Stimulated activated naive CD8-positive, alpha-beta T cell treated with anti-CD3 and anti-CD28 coated beads, Interleukin-15, amount 100 ng/mL, for 72 hours (primary cell): Measurements from ENCODE around the gene DENND2D.
A peak's percentile ranks its signal among the peaks of the same experiment; 100 is the strongest.

Experiments used
- ATAC-seq: fragments of 150-1000 bp; cut with Tn5 transposase; 2 replicates; pipeline ENCODE4 v1.10.0; 2021; ENCODE audit warnings: mild to moderate bottlenecking, moderate library complexity
- DNase-seq, 2 donors: peaks; one replicate each; pipeline ENCODE4 v3.0.0; 2021 to 2022
- H3K27ac Mint-ChIP-seq, 2 donors: one replicate each; pipeline ENCODE4 v1.8.0; 2022; ENCODE audit warnings: mild to moderate bottlenecking in 2 of 2, mixed read lengths in 2 of 2, moderate library complexity in 2 of 2
- H3K27me3 Mint-ChIP-seq: one replicate; pipeline ENCODE4 v1.8.0; 2022; ENCODE audit warnings: mixed read lengths
- H3K4me1 Mint-ChIP-seq: one replicate; pipeline ENCODE4 v1.8.0; 2022; ENCODE audit warnings: mild to moderate bottlenecking, mixed read lengths
- H3K4me3 Mint-ChIP-seq, 2 donors: one replicate each; pipeline ENCODE4 v1.8.0; 2022; ENCODE audit warnings: mild to moderate bottlenecking in 2 of 2, mixed read lengths in 2 of 2, moderate library complexity in 1 of 2
- H3K9me3 Mint-ChIP-seq, 2 donors: one replicate each; pipeline ENCODE4 v1.8.0; 2022; ENCODE audit warnings: mixed read lengths in 2 of 2

DENND2D gene

DNA sequence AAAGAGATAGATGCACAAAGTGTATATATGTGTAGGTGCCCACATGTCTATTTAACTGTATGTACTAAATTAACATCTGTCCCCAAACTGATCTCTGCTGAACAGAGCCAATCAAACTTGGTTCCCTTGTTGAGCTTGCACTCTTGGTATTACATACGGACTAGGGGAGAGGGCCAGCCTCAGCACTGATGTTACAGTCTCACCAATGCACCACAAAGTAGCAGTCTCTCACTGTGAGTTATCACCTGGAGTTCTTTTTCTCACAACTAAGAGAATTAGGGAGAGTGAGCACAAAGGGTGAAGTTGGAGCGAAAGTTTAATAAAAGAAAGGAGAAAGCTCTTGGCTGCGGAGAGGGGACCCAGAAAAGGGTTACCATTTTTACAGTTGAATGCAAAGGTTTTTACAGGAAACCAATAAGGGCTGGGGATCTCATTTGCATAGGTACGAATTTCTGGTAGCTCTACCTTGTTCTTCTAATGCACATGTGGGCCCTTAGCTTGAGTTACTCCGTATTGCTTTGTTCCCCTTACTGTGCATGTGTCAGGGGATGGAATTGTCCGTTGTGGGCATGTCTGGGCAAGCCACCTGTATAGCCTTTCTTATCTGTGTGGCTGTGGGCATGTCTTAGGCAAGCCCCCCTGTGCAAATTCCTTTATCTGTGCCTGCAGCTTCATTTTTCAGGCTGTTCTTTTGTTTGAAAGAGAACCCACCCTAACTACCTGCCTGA is 13.8 kb upstream of the DENND2D start:
- DNase-seq (peak in 1 of 2 donors; percentile 62), ATAC-seq (peak; percentile 11)
- H3K9me3 Mint-ChIP-seq: peaks cover 7 to 8% of the 10 kb centered on the region in 2 donors
- H3K4me3 Mint-ChIP-seq: peak overlapping the region; percentile 59 to 81
- H3K4me1 Mint-ChIP-seq: peaks cover 90% of the 10 kb centered on the region
- H3K27me3 Mint-ChIP-seq: no peaks in the 10 kb centered on the region
- H3K27ac Mint-ChIP-seq: peak overlapping the region; percentile 92 to 99

DNA sequence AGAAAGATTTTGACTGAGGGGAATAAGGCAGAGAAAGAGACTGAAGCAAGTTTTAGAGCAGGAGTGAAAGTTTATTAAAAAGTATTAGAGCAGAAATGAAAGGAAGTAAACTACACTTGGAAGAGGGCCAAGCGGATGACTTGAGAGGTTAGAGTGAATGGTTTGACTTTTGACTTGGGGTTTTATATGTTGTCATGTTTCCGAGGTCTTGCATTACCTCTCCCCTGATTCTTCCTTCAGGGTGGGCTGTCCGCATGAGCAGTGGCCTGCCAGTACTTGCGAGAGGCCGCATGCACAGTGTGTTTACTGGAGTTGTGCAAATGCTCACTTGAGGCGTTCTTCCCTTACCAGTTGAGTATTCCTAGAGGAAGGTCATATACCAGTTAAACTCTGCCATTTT is 13.0 kb upstream of the DENND2D start:
- DNase-seq: peak in 1 of 2 donors; percentile 37
- ATAC-seq: no peak
- H3K9me3 Mint-ChIP-seq: peaks cover 7 to 8% of the 10 kb centered on the region in 2 donors
- H3K27me3 Mint-ChIP-seq: no peaks in the 10 kb centered on the region
- H3K4me1 Mint-ChIP-seq: peaks cover 90% of the 10 kb centered on the region
- peak overlapping the region; percentile 59 to 81 for H3K4me3 Mint-ChIP-seq
- peak overlapping the region; percentile 92 to 99 for H3K27ac Mint-ChIP-seq

DNA sequence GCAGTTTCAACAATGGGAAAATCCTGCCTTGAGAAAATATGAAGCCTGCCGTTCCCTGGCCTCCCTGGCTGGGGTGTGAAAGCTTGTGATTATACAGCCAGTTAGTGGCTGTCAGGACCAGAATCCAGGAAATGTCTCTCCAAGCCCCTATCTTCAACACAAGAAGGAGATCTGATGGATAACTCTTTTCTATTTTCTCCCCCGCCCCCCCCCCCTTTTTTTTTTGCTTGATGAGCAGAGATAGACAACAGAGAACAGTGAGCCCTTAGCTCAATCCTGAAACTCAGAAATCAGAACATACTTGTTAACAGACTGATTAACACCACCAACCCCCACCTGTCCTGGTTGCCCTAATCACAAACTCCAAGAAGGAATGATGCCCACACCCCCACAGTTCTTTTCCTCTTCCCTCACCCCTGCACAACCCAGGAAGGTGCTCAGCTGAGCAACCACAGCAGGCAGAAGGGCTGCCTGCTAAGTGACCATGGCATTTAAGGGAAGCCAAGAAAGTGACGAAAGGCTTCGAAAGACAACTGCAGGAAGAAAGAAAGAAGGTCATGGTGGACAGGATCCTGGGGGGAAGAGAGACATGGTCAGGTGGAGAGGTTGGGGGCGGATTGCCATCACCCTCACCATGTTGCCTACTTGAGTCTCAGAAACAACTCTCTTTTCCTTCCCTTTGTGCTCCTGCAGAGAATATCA is 12.3 kb upstream of the DENND2D start:
- Mint-ChIP-seq H3K9me3 (peaks cover 1 to 2% of the 10 kb centered on the region in 2 donors), H3K27ac (peak overlapping the region; percentile 92 to 99), H3K4me1 (peaks cover 90% of the 10 kb centered on the region), H3K27me3 (no peaks in the 10 kb centered on the region), H3K4me3 (peak overlapping the region; percentile 59 to 81)
- ATAC-seq: no peak
- no peak for DNase-seq

DNA sequence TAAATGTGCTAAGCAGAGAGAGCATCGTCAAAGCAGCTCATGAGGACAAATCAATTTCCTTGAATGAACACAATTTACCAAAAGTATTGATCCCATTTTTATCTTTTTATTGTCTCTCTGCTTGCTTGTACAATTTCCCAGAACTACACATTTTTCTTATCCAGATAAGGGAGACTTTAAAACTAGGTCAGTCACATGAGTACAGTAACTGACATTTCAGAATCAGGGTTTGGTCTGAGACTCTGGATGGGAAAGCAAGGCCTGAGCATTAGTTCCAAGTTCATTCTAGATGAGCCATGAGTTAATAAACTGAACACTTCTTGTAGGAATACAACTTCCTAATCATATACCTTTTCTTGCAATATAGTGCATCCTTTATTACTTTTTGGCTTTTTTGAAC is 11.5 kb upstream of the DENND2D start:
- DNase-seq (no peak), ATAC-seq (no peak)
- H3K4me3 Mint-ChIP-seq: no peak overlapping the region
- no peak overlapping the region for H3K27ac Mint-ChIP-seq
- peaks cover 89% of the 10 kb centered on the region for H3K4me1 Mint-ChIP-seq
- no peaks in the 10 kb centered on the region for H3K9me3 Mint-ChIP-seq
- no peaks in the 10 kb centered on the region for H3K27me3 Mint-ChIP-seq

DNA sequence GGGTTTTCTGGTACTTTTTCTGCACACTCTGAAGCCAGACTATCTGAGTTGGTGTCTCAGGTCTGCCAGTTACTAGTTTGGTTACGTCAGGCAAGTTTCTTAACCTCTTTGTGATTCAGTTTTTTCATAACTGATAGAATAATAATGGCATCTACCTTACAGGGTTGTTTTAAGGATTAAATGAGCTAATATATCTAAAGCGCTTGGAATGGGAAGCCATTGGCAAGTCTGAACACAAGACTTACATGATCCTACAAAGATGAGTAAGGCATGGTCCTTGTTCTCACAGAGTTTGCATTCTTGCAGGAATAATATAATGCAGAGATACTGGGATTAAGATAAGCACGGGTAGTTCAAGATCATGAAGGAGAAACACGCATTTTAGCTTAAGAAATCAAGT is 9.2 kb upstream of the DENND2D start:
- peaks cover 91% of the 10 kb centered on the region for H3K4me1 Mint-ChIP-seq
- no peaks in the 10 kb centered on the region for H3K9me3 Mint-ChIP-seq
- no peaks in the 10 kb centered on the region for H3K27me3 Mint-ChIP-seq
- H3K27ac Mint-ChIP-seq: no peak overlapping the region
- ATAC-seq (no peak), DNase-seq (no peak)
- no peak overlapping the region for H3K4me3 Mint-ChIP-seq

DNA sequence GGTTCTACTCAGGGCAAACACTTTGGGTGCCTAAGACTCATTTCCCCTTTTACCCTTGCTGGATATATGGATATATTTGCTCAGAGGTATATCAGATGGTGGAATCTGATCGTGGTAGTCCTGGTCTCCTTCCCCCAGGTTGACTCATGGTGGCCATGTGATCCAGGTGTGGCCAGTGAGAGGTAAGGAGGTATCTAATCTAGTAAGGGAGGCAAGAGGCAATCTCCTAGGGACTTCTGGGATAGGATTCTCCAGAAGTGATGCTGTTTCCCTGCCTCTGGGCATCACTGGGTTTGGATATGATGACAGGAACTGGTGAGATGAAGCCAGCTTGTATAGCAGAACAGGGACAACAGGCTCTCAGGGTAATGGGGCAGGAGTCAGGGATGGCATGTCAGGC is 8.5 kb upstream of the DENND2D start:
- H3K4me1 Mint-ChIP-seq: peaks cover 84% of the 10 kb centered on the region
- H3K9me3 Mint-ChIP-seq: no peaks in the 10 kb centered on the region
- no peaks in the 10 kb centered on the region for H3K27me3 Mint-ChIP-seq
- H3K27ac Mint-ChIP-seq: no peak overlapping the region
- ATAC-seq (no peak), DNase-seq (no peak)
- no peak overlapping the region for H3K4me3 Mint-ChIP-seq

DNA sequence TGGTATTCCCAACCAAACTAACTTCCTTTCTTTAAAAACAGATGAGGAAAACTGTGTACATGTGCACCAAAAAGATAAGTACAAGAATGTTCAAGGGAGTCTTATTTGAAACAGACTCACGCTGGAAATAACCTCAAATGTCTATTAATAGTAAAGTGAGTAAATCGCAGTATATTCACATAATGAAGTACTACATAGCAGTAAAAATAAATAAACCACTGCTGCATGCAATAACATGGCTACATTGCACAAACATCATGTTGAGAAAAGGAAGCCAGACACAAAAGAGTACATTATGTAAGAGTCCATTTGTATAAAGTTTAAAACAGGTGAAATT is 5.2 kb upstream of the DENND2D start:
- no peak overlapping the region for H3K27ac Mint-ChIP-seq
- no peaks in the 10 kb centered on the region for H3K9me3 Mint-ChIP-seq
- H3K27me3 Mint-ChIP-seq: no peaks in the 10 kb centered on the region
- H3K4me1 Mint-ChIP-seq: peaks cover 85% of the 10 kb centered on the region
- peak overlapping the region in 1 of 2 donors; percentile 37 for H3K4me3 Mint-ChIP-seq
- DNase-seq (no peak), ATAC-seq (no peak)

DNA sequence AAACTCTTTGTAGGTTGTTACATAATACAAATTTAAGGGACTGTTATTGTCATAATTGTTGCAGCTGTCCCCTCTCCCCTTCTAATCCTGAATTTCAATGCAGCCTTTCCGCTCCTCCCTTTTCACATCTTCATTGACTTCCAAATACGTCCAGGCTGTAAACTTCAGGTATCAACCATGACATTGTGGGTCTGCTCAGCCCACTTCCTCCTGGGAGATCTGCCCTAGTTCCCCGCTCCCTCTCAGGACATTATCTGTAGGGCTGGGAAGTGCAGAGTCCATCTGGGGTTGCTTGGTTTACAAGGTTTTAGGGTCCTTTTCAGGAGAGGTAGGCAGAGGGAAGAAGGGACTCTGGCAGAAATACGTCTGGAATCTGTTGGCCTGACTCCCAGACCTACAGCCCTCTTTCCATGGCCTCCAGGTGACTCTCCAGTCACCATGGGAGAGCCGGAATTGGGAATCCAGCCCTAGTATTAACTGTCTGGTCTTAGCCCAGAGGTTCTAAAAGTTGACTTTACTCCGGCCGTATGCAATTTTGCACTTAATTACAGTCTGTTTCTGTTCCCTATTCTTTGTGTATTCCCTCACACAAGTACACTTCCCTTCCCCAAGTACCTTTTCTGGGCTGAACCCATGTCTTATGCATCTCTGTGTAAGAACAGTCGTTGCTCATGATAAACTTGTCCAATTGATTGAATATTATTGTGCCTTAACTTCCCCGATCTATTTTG is 4.7 kb upstream of the DENND2D start:
- no peak for DNase-seq
- Mint-ChIP-seq H3K4me1 (peaks cover 85% of the 10 kb centered on the region), H3K27ac (peak overlapping the region; percentile 31 to 54), H3K4me3 (peak overlapping the region; percentile 87 to 98), H3K9me3 (no peaks in the 10 kb centered on the region), H3K27me3 (no peaks in the 10 kb centered on the region)
- no peak for ATAC-seq

DNA sequence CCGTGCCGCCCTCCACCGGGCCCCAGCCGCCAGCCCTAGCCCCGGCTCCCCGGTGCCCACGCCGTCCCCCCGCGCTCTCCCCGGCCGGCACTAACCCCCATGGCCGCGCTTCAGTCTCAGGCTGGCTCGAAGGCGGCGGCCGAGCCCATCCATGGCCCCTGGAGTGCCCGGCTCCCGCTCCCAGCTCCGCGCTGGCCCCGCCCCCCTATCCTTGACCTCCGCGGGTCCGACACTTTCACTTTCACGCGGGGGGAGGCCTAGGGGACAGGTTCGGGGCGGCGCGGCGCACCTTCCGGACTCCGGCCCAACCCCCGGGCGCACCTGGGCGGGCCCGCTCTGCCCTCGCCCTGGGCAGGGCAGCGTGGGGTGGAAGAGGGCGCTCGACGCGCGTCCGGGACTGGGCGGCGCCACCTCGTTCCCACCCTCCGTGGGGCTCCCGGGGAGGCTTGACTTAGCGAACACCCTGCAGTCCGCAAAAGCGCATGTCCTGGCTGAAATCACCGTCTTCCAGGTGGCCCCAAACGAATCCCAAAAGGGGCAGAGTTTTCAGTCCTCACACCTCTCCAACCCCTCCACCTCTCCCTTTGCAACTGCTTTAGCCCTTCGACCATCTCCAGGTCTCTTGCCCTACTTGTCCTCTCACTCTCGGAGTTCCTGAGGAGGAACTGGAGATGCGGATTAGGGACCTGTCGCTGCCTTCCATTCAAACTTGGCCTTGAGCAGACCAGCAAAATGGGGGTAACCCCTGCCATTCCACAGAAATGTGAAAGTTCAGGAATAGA is 3.9 kb upstream of the DENND2D start:
- H3K9me3 Mint-ChIP-seq: no peaks in the 10 kb centered on the region
- H3K4me3 Mint-ChIP-seq: peak overlapping the region; percentile 87 to 98
- peaks cover 78% of the 10 kb centered on the region for H3K4me1 Mint-ChIP-seq
- peak; percentile 74 to 78 for DNase-seq
- peak; percentile 76 for ATAC-seq
- no peaks in the 10 kb centered on the region for H3K27me3 Mint-ChIP-seq
- peak overlapping the region; percentile 89 to 94 for H3K27ac Mint-ChIP-seq

DNA sequence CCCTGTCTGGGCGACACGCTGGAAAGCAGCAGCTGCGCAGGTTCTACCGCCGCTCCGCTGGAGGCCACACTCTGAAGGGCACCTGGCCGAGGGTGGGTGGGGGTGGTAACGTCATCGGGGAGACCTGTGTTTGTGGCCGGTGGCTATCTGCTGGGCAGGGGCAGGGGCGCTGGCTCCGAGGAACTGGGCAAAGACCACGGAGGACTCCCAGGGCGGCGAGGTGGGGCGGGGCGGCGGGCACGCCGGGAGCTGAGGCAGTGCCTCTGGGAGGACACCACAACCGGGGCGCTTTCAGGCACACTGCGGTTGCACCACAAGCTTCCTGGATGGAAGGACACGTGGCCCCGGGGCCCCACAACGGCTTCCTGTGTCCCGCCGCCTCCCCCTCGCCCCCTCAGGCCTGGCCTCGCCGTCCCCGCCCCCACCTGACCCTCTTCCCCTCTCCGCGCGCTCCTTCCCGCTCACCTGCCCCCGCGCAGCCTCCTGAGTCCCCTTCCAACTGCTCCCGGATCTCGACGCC is 3.3 kb upstream of the DENND2D start:
- Mint-ChIP-seq H3K27me3 (no peaks in the 10 kb centered on the region), H3K4me1 (peaks cover 71% of the 10 kb centered on the region), H3K9me3 (no peaks in the 10 kb centered on the region), H3K4me3 (peak overlapping the region; percentile 87 to 98), H3K27ac (peak overlapping the region; percentile 89 to 94)
- ATAC-seq (peak; percentile 60), DNase-seq (peak; percentile 72 to 91)

DNA sequence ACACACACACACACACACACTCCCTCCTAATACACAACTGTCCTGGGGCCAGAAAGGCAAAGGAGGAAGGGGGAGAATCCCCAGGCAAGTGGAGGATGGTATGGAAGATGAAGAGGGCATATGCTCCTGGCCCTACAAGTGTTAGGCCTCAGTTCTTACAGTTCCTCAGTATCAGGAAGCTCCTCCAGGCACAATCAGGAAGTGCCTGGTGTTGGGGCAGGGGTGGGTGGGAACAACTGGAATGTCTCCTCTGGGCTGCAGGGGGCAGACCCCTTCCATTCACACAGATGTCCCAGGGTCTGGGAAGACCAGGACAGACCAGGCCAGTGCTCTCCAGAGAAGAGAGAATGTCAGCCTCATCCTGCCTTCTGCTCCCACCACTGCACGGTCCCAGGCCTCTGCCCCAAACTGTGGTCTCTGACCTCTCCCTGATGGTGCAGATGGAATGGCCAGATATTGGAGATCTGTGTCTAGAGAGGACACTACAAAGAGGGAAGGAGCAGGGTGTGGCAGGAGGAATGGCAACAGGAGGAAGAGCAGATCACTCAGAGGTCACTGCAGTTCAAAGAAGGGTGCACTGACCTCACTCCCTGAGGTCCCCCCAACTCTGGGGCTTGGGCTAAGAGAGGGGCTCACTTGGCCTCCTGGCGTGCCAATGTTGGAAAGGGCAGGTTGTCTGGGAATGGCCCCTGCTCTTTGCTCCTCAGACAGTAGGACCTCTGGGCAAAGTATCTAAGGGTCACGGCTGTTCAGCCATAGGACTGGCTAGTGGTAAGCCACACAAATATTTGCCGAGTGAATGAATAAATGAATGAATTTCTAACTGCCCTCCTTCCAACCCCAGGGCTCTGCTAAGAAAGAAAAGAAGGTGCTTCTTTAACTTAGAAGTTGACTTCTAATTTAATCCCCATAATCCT is 2.5 kb upstream of the DENND2D start:
- no peaks in the 10 kb centered on the region for H3K27me3 Mint-ChIP-seq
- peak overlapping the region; percentile 89 to 94 for H3K27ac Mint-ChIP-seq
- H3K4me3 Mint-ChIP-seq: peak overlapping the region; percentile 87 to 98
- peaks cover 63% of the 10 kb centered on the region for H3K4me1 Mint-ChIP-seq
- ATAC-seq (no peak), DNase-seq (peak in 1 of 2 donors; percentile 22)
- no peaks in the 10 kb centered on the region for H3K9me3 Mint-ChIP-seq

DNA sequence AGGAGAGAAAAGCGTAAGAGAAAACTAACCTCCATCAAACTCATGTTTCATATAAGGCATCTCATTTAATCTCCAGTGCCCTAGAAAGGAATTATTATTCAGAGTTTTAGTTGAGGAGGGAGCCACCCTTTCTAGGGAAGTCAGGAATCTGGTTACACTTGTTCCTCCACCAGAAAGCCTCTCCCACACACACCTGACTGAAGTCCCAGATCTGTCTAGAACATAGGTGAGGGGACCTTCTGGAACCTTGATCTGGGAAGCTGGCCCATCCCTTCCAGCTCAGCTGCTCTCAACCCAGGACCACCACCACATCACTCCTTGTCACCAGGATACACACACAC is 1.9 kb upstream of the DENND2D start:
- H3K27me3 Mint-ChIP-seq: no peaks in the 10 kb centered on the region
- H3K27ac Mint-ChIP-seq: peak overlapping the region; percentile 42 to 73
- no peaks in the 10 kb centered on the region for H3K9me3 Mint-ChIP-seq
- H3K4me3 Mint-ChIP-seq: peak overlapping the region; percentile 87 to 98
- peaks cover 63% of the 10 kb centered on the region for H3K4me1 Mint-ChIP-seq
- DNase-seq (no peak), ATAC-seq (no peak)

DNA sequence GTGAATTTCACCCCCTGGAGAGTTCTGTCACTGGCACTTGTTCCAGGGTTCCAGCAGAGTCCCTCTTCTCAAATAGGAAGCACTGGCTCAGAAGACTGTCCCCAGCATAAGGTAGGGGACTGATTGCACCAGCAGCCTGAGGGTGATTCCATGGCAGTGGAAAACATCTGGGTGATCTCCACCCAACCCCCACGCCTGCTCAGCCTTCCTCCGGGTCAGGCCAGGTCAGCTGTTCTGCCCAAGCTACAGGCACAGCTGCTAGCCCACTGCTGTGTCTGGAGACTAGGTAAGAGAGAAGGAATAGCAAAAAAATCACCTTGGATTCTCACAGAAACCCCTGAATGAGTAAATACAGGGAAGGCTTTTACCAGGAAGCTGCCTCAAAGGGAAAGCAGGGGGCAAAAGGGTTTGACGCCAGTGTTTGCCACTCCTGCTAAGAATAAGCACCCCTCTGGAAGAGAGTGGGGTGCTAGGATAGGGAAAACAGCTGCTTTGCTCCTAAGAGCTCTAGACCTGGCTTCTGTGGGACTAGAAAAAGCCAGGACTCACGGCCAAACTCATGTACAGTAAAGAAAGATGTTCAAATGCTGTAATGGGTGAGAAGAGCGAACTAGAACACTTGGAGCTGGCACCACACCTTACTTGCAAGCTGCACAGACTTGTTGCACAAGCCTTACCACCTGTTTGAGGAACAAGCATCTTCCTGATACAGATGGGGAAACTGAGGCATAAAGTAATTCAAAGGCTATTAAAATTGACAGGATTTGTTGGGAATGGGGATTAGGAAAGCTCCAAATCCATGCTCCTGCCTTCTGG is 1.0 kb upstream of the DENND2D start:
- H3K27me3 Mint-ChIP-seq: no peaks in the 10 kb centered on the region
- H3K4me1 Mint-ChIP-seq: peaks cover 64% of the 10 kb centered on the region
- no peak for ATAC-seq
- H3K27ac Mint-ChIP-seq: peak overlapping the region; percentile 39 to 87
- H3K9me3 Mint-ChIP-seq: no peaks in the 10 kb centered on the region
- H3K4me3 Mint-ChIP-seq: peak overlapping the region; percentile 87 to 98
- DNase-seq: peak in 1 of 2 donors; percentile 20

DNA sequence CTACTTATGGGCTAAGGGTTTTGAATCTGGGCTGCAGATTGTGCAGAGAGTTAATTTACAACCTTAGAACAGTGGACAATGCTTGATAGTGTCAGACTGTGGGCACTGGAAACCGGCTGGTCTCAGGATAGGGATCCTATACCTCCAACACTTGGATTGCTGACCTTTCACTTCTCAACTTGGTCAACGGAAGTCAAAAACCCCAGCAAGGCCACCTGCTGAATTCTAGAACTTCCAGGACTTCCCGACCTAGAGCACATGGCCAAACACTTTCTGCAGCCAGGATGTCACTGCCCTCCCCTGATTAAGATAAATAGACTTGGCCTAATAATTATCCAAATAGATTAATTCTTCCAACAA is 336 bp upstream of the DENND2D start:
- DNase-seq (no peak), ATAC-seq (no peak)
- Mint-ChIP-seq H3K4me1 (peaks cover 64% of the 10 kb centered on the region), H3K4me3 (peak overlapping the region; percentile 87 to 98), H3K27ac (peak overlapping the region; percentile 87 to 98), H3K27me3 (no peaks in the 10 kb centered on the region), H3K9me3 (no peaks in the 10 kb centered on the region)
